IPS-NIHi7 (cell line): ENCODE results near the gene GAS6.
"Not testable (repeated sequence)": the region's sequence is repeated elsewhere in the genome, so short reads cannot be mapped to it uniquely, and the experiment has no call there.

Experiments
- DNase-seq: peaks from one replicate; pipeline ENCODE4 v3.0.0; 2012; ENCODE audit warnings: mixed read lengths; ENCODE audit errors: extremely low spot score

GAS6 gene

DNA sequence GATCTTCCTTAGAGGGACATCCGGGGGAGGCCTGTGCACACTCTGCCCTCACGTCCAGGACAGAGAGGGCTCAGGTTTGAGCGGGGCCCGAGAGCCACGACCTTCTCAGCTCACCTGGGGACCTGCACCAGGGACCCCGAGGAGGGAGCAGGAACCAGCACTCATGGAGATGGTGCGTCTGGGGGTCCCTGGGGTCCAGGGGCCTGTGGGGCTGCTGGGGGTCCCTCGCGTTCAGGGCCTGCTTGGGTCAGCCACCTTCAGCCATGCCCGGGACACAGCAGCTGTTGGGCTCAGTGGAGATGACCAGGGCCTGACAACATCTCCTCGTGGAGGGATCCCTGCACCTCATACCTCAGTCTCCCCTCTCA is 57.8 kb downstream of the GAS6 start:
- DNase-seq = no peak

DNA sequence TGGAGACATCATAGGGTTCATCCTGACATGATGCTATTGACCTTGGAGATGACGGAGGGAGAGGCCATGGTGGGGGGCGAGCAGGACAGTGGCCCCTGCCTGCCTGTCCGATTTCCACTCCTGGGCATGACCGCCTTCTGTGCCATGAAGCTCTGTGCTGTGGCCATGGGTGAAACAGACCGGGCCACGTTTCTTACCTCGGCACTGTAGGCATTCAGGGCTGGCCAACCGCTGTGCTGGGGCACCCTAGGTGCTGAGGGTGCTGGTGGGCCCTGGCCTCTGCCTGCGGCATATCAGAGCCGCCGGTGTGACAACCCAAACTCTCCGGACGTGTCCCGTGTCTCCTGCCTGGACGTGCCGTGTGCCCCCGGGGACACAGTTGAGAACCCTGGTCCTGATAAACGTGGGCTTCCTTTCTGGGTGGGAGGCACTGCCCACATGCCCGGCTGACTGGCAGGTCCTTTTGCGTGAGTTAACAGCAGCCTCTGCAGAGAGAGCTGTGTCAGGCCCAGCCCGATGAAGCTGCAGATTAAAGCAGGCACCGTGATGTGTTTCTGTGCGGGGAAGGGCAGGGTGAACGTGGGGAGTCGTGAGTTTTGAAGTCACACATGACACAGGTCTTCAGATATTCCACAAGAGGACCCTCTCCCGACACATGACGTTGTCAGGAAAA is 58.3 kb downstream of the GAS6 start:
- DNase-seq = no peak

GRCh38 chr13:113804703-113805430 is 59.0 kb downstream of the GAS6 start:
- DNase-seq = no peak

GRCh38 chr13:113804017-113804702 is 59.7 kb downstream of the GAS6 start:
- DNase-seq = no peak

DNA sequence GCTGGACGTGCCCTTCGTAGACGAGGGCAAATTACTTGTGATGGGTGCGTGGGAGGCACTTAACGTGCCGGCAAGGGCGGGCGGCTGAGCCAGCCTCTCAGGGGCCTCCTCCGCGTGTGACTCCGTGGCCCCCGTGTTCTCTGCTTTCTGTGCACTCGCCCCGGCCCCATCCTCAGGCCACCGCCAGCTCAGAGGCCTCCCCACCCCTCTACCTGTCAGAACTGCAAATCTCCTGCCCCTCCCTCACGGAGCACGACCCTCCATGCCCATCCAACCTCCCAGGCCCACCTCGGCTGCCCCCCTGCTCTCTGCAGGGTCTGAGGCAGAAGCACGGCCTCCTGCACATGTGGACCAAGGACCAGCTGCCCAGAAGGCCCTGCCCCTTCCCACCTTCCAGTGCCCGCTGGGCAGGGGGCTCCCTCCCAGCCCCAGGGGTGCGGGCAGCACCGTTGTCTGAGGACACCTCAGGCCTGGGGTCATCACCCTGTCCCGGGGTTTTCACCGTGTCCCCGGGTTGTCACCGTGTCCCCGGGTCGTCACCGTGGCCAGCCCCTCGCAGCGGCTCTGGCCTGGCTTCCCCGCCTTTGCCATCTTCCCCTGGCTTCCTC is 60.4 kb downstream of the GAS6 start:
- DNase-seq = no peak

DNA sequence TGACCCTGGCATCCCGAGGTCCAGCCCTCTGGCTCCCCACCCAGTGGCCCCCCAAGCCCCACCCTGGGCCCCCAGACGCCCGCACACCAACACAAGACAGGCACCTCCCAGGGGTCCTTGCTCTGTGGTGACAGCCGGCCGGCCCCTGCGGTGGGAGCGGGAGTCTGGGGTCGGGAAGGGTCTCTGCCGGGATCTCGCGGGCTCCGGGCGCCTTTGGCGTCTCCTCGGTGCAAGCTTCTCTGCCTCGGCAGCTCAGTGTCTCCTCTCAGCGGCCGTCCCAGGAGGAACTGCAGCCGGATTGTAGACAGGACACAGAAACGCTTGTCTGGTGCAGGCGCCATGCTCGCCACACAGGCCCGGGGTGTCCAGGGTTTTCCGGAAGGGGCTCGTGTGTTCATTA is 61.1 kb downstream of the GAS6 start:
- peak; percentile 52 for DNase-seq

DNA sequence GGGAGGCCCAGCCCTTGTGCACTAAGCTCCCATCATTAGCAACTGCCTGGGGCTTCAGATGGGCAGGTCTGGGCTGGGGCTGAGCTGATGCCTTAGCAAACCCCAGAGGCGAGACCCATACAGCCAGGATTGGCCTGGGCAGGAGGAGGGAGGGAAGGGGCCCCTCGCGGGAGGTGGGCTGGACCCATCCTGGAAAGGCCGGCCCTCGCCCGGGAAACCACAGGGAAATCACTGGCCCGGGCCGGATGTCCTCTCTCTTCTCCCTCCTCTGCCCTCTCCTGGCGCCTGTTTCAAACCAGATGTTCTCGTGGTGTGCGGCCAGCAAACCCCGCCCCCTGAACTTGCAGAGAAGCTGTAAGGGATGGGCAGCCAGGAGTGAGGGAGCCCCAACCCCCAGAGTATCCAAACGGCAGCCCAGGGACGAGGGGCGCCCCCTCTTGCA is 61.8 kb downstream of the GAS6 start:
- peak; percentile 88 for DNase-seq

DNA sequence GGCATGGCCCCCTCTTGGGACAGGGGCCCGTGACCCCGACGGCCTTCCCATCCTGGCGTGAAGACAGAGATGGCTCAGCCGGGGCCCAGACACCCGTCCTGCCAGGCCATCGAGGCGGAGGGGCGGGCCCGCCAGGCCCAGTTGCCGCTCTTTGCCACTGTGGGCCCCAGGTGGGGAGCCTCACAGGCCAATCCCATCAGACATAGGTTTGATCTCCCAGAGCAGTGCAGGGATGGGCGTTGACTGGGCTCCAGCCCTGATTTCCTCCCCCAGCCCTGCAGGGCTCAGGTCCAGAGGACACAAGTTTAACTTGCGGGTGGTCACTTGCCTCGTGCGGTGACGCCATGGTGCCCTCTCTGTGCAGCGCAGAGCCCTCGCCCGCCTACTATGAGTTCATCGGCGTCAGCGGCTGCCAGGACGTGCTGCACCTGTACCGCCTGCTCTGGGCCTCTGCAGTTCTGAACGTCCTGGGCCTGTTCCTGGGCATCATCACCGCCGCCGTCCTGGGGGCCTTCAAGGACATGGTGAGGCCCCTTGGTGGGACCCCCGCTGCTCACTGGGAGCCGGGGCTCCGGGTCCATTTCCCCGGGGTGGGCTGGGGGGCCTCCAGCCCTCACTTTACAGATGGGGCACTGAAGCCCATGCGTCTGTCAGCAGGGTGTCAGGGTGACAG is 62.5 kb downstream of the GAS6 start:
- DNase-seq = no peak

DNA sequence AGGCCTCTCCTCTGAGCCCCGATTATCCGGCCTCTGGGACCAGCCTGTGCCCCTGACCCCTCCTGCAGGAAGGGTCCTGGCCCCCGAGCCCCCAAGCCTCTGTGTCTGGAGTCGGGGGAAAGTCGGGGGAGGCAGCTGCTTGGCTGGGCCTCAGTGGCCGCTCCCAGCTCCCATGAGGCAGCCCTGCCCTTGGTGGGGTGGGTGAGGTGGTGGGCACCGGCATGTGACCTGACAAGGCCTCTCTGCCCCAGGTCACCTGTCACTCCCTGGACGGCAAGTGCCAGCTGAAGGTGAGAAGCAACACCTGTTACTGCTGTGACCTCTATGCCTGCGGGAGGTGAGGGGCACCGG is 63.3 kb downstream of the GAS6 start:
- no peak for DNase-seq

DNA sequence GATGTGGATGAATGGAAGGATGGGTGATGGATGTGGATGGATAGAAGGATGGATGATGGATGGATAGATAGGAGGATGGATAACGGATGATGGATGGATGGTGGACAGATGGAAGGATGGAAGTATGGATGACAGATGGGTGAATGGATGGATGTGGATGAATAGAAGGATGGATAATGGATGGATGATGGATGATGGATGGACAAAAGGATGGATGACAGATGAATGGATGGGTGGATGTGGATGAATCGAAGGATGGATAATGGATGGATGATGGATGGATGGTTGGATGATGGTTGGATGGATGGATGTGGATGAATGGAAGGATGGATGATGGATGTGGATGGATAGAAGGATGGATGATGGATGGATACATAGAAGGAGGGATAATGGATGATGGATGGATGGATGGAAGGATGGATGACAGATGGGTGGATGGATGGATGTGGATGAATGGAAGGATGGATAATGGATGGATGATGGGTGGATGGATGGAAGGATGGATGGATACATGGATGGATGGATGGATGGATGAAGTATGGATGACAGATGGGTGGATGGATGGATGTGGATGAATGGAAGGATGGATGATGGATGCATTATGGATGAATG is 65.6 kb downstream of the GAS6 start:
- DNase-seq = no peak

DNA sequence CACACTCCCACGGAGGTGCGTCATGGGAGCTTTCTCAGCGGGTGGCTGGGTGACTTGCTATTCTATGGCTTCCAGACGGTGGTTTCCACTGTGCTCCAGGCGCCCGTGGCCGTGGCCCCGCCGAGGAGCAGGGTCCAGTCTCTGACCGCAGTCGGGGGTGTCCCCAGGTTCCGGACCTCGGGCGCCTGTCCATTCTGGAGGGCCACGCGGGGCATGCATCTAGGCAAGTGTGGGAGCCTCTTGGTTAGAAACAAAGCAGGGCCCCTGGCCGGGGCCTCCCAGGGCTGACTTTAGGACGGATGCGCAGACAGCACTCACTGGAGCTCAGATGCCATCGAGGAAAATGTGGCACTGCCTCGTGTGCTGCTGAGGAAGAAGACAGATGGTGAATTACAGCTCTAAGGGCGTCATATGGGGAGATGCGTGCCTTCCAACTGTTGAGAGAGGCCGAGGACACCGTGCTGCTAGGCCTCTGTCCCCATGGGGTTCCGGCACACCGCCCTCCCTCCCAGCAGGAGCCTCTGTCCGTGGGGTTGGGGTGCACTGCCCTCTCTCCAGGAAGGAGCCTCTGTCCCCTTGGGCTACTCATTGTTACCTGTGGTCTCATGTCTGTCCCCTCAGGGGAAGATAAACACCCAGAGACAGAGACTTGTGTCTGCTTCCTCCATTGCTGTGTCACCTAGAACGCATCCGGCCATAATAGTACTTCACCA is 66.8 kb downstream of the GAS6 start:
- no peak for DNase-seq

DNA sequence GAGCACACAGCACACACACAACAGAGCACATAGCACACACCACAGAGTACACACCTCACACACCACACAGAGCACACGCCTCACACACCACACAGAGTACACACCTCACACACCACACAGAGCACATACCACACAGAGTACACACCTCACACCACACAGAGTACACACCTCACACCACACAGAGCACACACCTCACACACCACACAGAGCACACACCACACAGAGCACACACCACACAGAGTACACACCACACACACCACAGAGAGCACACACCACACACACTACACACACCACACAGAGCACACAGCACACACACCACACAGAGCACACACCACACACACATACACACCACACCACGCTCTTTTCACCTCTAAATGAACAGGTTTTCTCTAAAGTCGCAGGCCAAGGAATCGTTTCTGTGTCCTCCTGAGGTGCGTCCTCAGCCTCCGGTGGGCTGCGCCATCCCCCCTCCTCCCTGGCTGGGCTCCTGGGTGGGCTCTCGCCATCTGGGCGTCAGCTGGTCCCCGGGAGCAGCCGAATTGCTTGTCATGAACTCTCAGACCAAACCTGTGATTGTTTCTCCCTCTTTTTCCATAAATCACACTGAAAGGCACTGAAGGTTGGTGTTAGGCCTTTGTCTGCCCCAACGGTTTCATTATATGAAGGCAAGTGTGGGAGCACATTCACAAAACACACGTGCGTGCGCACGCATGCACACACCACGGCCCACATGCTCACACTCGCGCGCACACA is 67.5 kb downstream of the GAS6 start:
- DNase-seq = no peak

- DNase-seq = not testable (repeated sequence)
Observed at GRCh38 chr13:113795362-113795761, 68.5 kb downstream of the GAS6 start.

DNA sequence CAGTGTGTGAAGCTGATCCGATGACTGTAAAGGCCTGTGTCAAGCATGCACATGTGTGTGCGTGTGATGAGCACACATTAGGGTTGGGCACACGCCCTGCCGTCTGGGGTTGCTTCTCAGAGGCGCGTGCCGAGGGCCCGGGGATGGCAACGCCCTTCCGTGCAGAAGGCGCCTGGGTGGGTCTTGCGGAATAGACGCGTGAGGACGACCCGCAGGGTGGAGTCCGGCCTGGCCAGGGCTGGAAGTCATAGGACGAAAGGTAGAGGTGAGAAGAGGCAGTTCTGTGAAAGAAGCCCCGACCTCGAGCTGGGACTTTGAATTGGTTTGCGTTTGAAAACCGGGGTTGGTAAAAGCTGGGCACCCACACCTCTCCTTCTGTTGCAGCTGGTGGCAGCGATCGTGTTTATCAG is 69.1 kb downstream of the GAS6 start:
- no peak for DNase-seq

DNA sequence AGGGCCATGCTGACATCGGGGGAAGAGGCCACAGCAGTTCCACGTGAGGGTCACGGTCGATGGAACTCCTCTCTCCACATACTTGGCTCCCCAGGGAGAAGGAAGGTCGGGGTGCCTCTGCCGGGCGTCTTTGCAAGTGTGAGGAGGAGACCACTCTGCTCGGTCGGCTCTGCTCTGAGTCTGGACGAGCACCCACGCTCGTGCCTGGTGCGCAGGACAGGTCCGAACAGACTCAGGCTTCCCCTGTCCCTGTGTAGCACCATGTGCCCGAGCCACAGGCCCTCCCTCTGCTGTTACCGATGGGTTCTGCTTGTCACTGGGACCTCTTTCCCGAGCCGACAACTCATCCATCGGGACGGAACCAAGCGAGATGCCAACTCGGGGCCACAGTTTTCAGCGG is 69.8 kb downstream of the GAS6 start:
- DNase-seq = no peak

- DNase-seq = no peak
Observed at GRCh38 chr13:113793718-113794085, 70.2 kb downstream of the GAS6 start.

- no peak for DNase-seq
Observed at GRCh38 chr13:113792886-113793717, 70.8 kb downstream of the GAS6 start.

DNA sequence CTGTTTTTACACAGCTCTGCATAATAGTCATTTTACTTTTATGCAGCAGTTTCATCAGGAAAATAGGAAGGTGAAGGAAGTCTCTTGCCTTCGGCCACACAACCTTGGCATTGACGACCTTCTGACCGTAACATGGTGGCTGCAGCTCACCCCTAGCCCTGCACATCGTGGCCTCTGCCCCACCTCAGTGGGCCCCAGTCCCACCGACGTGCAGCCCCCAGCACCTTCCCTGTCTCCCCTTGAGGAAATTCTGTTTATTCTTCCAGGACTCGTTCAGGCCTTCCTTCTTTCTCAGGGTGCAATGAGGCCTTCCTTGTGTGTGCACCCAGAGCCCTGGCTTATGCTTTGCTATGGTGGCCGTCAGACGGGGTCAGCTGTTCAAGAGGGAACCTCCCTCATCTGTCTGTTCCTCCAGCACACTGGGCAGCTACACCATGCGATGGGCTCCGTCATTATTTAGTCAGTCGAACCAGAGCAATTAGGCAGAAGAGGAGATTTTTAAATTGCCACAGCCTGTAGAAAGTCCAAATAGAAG is 71.6 kb downstream of the GAS6 start:
- no peak for DNase-seq

DNA sequence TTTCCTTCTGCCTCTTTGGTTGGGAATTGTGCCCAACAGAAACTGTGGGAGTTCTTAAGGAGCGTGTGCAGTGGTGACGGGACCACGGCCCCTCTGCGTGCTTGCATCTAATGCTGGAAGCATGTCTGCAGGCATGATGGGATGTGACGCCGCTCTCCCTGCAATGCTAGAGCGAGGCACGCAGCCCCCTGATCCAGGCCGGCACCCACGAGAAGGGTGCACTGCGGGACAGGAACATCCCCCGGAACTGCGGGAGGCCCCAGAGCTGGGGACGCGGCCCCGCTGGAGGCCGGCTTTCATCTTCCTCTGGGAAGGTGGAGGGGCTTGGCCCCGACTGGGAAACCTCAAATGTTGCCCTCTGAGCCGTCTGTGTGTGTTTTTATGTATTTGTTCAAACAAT is 72.1 kb downstream of the GAS6 start:
- DNase-seq = no peak
